ENCODE results near the gene CCNL1.

- TF ChIP-seq CTCF (IDR thresholded peaks at IDR 0.05; ENCODE audit: poor library complexity) (no peak), EZH2 (IDR thresholded peaks at IDR 0.05; ENCODE audit: borderline replicate concordance) (no peak)
These were observed 59.9 kb downstream of the CCNL1 start for GRCh38 chr3:157100096-157100477.

Measured in hepatocyte (in vitro differentiated cells).